Endothelial cell of umbilical vein (primary cell): ENCODE results near the gene TNS4. TPM values are rescaled to one million over a fixed set of nuclear protein-coding genes. Genes with fewer than 3 reads are reported as not detected.

Source experiments
- BruUV-seq: library from RNA; stranded (reverse); fragments of 400-500 nt; replicated peaks from 2 replicates; lab custom pipeline; 2021; lab: Mats Ljungman, UMichigan
- CTCF ChIA-PET: fragments of 300-600, 350-600 bp; sonication (Branson Sonifier 250); formaldehyde crosslinking; loops from one replicate; lab custom pipeline; 2021; ENCODE audit warnings: antibody characterized with exemption, inconsistent platforms; lab: Charles Lee
- POLR2A ChIA-PET: fragments of 300-600, 350-600 bp; sonication (Branson Sonifier 250); formaldehyde crosslinking; loops from one replicate; lab custom pipeline; 2021; ENCODE audit warnings: antibody characterized with exemption, inconsistent platforms; lab: Charles Lee
- DNase-seq: peaks from one replicate; pipeline ENCODE4 v3.0.0-alpha.2; 2011; ENCODE audit warnings: low read depth, low spot score
- FAIRE-seq: peaks from 2 replicates; lab custom pipeline; 2011; peaks lifted over from hg19 to GRCh38; lab: Jason Lieb, UNC
- H2AFZ ChIP-seq: 2 replicates; pipeline ENCODE4 v1.6.0; 2012; ENCODE audit warnings: low read depth, low read length, control low read depth, inconsistent platforms
- H3K27ac ChIP-seq: 2 replicates; pipeline ENCODE4 v1.5.1; 2011; ENCODE audit warnings: low read depth, mild to moderate bottlenecking, control low read depth, low read length, moderate library complexity; ENCODE audit not compliant: insufficient read depth
- H3K27me3 ChIP-seq, 2 experiments: 2 replicates each; pipeline versions ENCODE4 v1.6.0 to v1.6.1; 2011; ENCODE audit warnings: low read length in 2 of 2, mixed read lengths in 1 of 2; ENCODE audit not compliant: control insufficient read depth in 2 of 2, insufficient read depth in 2 of 2
- H3K36me3 ChIP-seq, 2 experiments: 2 replicates in 1 of 2; 3 replicates in 1 of 2; pipeline ENCODE4 v1.5.1; 2011; ENCODE audit warnings: low read length in 2 of 2, mild to moderate bottlenecking in 1 of 2, moderate library complexity in 1 of 2; ENCODE audit not compliant: control insufficient read depth in 2 of 2, insufficient read depth in 2 of 2; ENCODE audit errors: extremely low read depth in 1 of 2
- H3K4me1 ChIP-seq: 3 replicates; pipeline ENCODE4 v1.5.1; 2011; ENCODE audit warnings: mild to moderate bottlenecking, low read length; ENCODE audit not compliant: control insufficient read depth, insufficient read depth; ENCODE audit errors: extremely low read depth
- H3K4me2 ChIP-seq: 2 replicates; pipeline ENCODE4 v1.6.1; 2011; ENCODE audit warnings: low read length, control low read depth, mixed read lengths; ENCODE audit not compliant: insufficient read depth
- H3K4me3 ChIP-seq, 3 experiments: fragments of 200-600 bp in 1 of 3; sonication (generic), shearing (Covaris generic) in 1 of 3; replicated peaks in 1 of 3; 2 replicates each; pipeline ENCODE4 v1.5.1; 2011 to 2016; ENCODE audit warnings: control low read depth in 3 of 3, low read length in 3 of 3, mild to moderate bottlenecking in 2 of 3, inconsistent platforms in 1 of 3, low read depth in 1 of 3, moderate library complexity in 1 of 3; ENCODE audit not compliant: insufficient read depth in 1 of 3
- H3K79me2 ChIP-seq: 2 replicates; pipeline ENCODE4 v1.6.0; 2012; ENCODE audit warnings: low read length, inconsistent platforms; ENCODE audit not compliant: control insufficient read depth, insufficient read depth
- H3K9ac ChIP-seq: replicated peaks from 2 replicates; pipeline ENCODE3; 2011; ENCODE audit warnings: low read length, control low read depth; ENCODE audit not compliant: insufficient read depth; ENCODE audit errors: extremely low read depth
- H3K9me1 ChIP-seq: replicated peaks from 3 replicates; pipeline ENCODE4 v1.6.0; 2011; ENCODE audit warnings: mild to moderate bottlenecking, low read length; ENCODE audit not compliant: control insufficient read depth, insufficient read depth; ENCODE audit errors: extremely low read depth
- H3K9me3 ChIP-seq: replicated peaks from 2 replicates; pipeline ENCODE4 v1.5.1; 2012; ENCODE audit warnings: low read length, inconsistent platforms; ENCODE audit not compliant: control insufficient read depth, insufficient read depth
- H4K20me1 ChIP-seq: replicated peaks from 2 replicates; pipeline ENCODE3; 2011; ENCODE audit warnings: mild to moderate bottlenecking, low read length; ENCODE audit not compliant: control insufficient read depth, insufficient read depth; ENCODE audit errors: extremely low read depth
- CTCF ChIP-seq, 2 donors: IDR thresholded peaks; 1 replicate in 1 of 2; 2 replicates in 1 of 2; pipeline ENCODE4 v1.5.1; 2011; ENCODE audit warnings: low read length in 2 of 2, mild to moderate bottlenecking in 2 of 2, moderate library complexity in 2 of 2, control low read depth in 1 of 2, inconsistent platforms in 1 of 2, low read depth in 1 of 2; ENCODE audit not compliant: insufficient read depth in 1 of 2; ENCODE audit errors: extremely low read depth in 1 of 2
- EZH2 ChIP-seq: IDR thresholded peaks from 2 replicates; pipeline ENCODE4 v1.6.1; 2012; ENCODE audit warnings: borderline replicate concordance, low read depth, mild to moderate bottlenecking, moderate library complexity, low read length, inconsistent platforms; ENCODE audit not compliant: severe bottlenecking
- FOS ChIP-seq: IDR thresholded peaks from 2 replicates; pipeline ENCODE4 v1.6.1; 2011; ENCODE audit warnings: mild to moderate bottlenecking, low read length, moderate library complexity, borderline replicate concordance; ENCODE audit not compliant: insufficient read depth
- GATA2 ChIP-seq: IDR thresholded peaks from 2 replicates; pipeline ENCODE4 v1.7.0; 2011; ENCODE audit warnings: low read depth, mild to moderate bottlenecking, moderate library complexity, mixed read lengths, low read length; ENCODE audit not compliant: insufficient read length, insufficient read depth
- JUN ChIP-seq: IDR thresholded peaks from 2 replicates; pipeline ENCODE4 v1.6.1; 2011; ENCODE audit warnings: borderline replicate concordance, low read depth; ENCODE audit not compliant: insufficient read length, insufficient read depth
- MAX ChIP-seq: IDR thresholded peaks from 2 replicates; pipeline ENCODE4 v1.6.1; 2011; ENCODE audit not compliant: insufficient read depth, insufficient read length
- MYC ChIP-seq: IDR thresholded peaks from one replicate; pipeline ENCODE4 v1.6.1; 2011; ENCODE audit warnings: mild to moderate bottlenecking, low read depth, low read length
- POLR2A ChIP-seq: IDR thresholded peaks from 2 replicates; pipeline ENCODE4 v1.6.1; 2012; ENCODE audit warnings: low read depth, mild to moderate bottlenecking, control low read depth, low read length
- POLR2AphosphoS5 ChIP-seq: IDR thresholded peaks from 2 replicates; pipeline ENCODE4 v1.6.1; 2012; ENCODE audit warnings: low read depth, mild to moderate bottlenecking, control low read depth, low read length, moderate library complexity; ENCODE audit not compliant: insufficient read depth
- dilution Hi-C: fragments of 300-500 bp; cut with MboI; formaldehyde crosslinking; loops from one replicate; pipeline ENCODE4 v1.15.0; 2019; ENCODE audit warnings: low sequenced_read_pairs; ENCODE audit not compliant: extremely low pct_ligation_motif_present
- intact Hi-C: fragments of 100-400 bp; cut with micrococcal nuclease; formaldehyde crosslinking; loops from one replicate; pipeline ENCODE4 v1.10.0; 2022
- polyA plus RNA-seq, 4 experiments: library from polyadenylated mRNA; depleted of rRNA in 3 of 4; stranded (reverse) in 3 of 4; unstranded in 1 of 4; fragments of >200 nt; gene quantifications; 2 replicates each; pipeline versions ENCODE4 v1.2.1 to v1.2.3, GENCODE V29; 2011 to 2012; ENCODE audit warnings: missing spikeins in 1 of 4
- total RNA-seq: library from RNA; stranded (reverse); gene quantifications from 2 replicates; pipeline ENCODE4 v1.2.3, GENCODE V29; 2021

Gene TNS4
- total and polyA plus RNA-seq, 2 donors (not counting 3 experiments of a cell fraction or from before 2014, with no cell fraction given) = not detected

- intact Hi-C loops = no loop called here
- CTCF ChIA-PET = interaction anchor here (1.9 kb wide), 2 partner anchors 32 to 33 kb away, joined by 8 to 21 read pairs; no protein-coding TSS in a partner anchor
Measured at GRCh38 chr17:40500709-40501108, 714 bp downstream of the TNS4 start.

More at GRCh38 chr17:40500709-40501108, 714 bp downstream of the TNS4 start:
- peaks cover 7% of the 10 kb centered on the region for H3K4me1 ChIP-seq
- dilution Hi-C loops = no loop called here
- H2AFZ ChIP-seq = no peak overlapping the region
- POLR2A ChIA-PET = no interaction called here
- no peaks in the 10 kb centered on the region for H3K9me3 ChIP-seq
- H3K9ac ChIP-seq = no peak overlapping the region
- BruUV-seq = no TSS peak
- no peaks in the 10 kb centered on the region for H3K9me1 ChIP-seq
- H4K20me1 ChIP-seq = no peaks in the 10 kb centered on the region
- no peaks in the 10 kb centered on the region for H3K79me2 ChIP-seq
- no peaks in the 10 kb centered on the region for H3K36me3 ChIP-seq
- DNase-seq (no peak), FAIRE-seq (no peak)
- H3K4me2 ChIP-seq = no peak overlapping the region
- peaks cover 0 to 10% of the 10 kb centered on the region in 2 experiments for H3K27me3 ChIP-seq
- no peak overlapping the region for H3K4me3 ChIP-seq
- H3K27ac ChIP-seq = no peak overlapping the region
- TF ChIP-seq MYC (no peak), GATA2 (no peak), EZH2 (no peak), FOS (no peak), POLR2AphosphoS5 (no peak), JUN (no peak), CTCF (IDR thresholded peaks at IDR 0.05; ENCODE audit: extremely low read depth in 1 of 2, insufficient read depth in 1 of 2, low read depth in 1 of 2, low read length in 2 of 2) (no peak), POLR2A (no peak), MAX (no peak)
